ENCODE results near the gene AXIN1.

Gene AXIN1

DNA sequence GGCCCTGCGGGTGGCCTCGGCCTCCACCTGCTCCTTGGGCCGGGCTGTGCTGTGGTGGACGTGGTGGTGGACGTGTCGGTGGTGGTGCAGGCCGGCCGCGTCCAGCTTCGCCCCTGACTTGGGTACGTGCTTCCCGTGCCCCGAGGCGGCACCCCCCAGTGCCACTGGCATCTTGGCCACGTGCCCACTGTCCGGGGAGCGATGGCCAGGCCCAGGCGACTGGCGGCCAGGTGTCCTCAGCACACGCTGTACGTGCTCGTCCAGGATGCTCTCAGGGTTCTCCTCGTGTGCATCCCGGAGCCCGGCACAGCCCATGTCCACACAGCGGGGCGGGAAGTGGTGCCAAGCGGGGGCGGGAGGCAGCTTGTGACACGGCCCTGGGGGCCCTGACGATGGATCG is 54.7 kb downstream of the AXIN1 start:
- TF ChIP-seq CREB1 (IDR thresholded peaks at IDR 0.05; ENCODE audit: low read depth), result no peak
- no peak for TF ChIP-seq TEAD4 (IDR thresholded peaks at IDR 0.05)
- no peak for TF ChIP-seq EP300 (IDR thresholded peaks at IDR 0.05; ENCODE audit: borderline replicate concordance)
- TF ChIP-seq, protein P1, sequence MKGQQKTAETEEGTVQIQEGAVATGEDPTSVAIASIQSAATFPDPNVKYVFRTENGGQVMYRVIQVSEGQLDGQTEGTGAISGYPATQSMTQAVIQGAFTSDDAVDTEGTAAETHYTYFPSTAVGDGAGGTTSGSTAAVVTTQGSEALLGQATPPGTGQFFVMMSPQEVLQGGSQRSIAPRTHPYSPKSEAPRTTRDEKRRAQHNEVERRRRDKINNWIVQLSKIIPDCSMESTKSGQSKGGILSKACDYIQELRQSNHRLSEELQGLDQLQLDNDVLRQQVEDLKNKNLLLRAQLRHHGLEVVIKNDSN (IDR thresholded peaks at IDR 0.05), result no peak
- TF ChIP-seq FOXM1 (IDR thresholded peaks at IDR 0.05; ENCODE audit: borderline replicate concordance, low read depth), result no peak
- no peak for TF ChIP-seq RAD21 (IDR thresholded peaks at IDR 0.05; ENCODE audit: low read depth)
- TF ChIP-seq YY1 (IDR thresholded peaks at IDR 0.05; ENCODE audit: low read depth), result no peak
- no peak for TF ChIP-seq CEBPB (IDR thresholded peaks at IDR 0.05)
- no peak for TF ChIP-seq TAF1 (IDR thresholded peaks at IDR 0.05; ENCODE audit: low read depth)
- TF ChIP-seq, protein P2, sequence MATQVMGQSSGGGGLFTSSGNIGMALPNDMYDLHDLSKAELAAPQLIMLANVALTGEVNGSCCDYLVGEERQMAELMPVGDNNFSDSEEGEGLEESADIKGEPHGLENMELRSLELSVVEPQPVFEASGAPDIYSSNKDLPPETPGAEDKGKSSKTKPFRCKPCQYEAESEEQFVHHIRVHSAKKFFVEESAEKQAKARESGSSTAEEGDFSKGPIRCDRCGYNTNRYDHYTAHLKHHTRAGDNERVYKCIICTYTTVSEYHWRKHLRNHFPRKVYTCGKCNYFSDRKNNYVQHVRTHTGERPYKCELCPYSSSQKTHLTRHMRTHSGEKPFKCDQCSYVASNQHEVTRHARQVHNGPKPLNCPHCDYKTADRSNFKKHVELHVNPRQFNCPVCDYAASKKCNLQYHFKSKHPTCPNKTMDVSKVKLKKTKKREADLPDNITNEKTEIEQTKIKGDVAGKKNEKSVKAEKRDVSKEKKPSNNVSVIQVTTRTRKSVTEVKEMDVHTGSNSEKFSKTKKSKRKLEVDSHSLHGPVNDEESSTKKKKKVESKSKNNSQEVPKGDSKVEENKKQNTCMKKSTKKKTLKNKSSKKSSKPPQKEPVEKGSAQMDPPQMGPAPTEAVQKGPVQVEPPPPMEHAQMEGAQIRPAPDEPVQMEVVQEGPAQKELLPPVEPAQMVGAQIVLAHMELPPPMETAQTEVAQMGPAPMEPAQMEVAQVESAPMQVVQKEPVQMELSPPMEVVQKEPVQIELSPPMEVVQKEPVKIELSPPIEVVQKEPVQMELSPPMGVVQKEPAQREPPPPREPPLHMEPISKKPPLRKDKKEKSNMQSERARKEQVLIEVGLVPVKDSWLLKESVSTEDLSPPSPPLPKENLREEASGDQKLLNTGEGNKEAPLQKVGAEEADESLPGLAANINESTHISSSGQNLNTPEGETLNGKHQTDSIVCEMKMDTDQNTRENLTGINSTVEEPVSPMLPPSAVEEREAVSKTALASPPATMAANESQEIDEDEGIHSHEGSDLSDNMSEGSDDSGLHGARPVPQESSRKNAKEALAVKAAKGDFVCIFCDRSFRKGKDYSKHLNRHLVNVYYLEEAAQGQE (IDR thresholded peaks at IDR 0.05; ENCODE audit: low read depth), result no peak
- TF ChIP-seq, protein P3, sequence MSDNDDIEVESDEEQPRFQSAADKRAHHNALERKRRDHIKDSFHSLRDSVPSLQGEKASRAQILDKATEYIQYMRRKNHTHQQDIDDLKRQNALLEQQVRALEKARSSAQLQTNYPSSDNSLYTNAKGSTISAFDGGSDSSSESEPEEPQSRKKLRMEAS (IDR thresholded peaks at IDR 0.05), result no peak
- TF ChIP-seq TCF12 (IDR thresholded peaks at IDR 0.05; ENCODE audit: low read depth), result no peak
- no peak for TF ChIP-seq EGR1 (IDR thresholded peaks at IDR 0.05)
- TF ChIP-seq NFIC (IDR thresholded peaks at IDR 0.05), result no peak
- no peak for TF ChIP-seq ZBTB7A (IDR thresholded peaks at IDR 0.05; ENCODE audit: low read depth)

DNA sequence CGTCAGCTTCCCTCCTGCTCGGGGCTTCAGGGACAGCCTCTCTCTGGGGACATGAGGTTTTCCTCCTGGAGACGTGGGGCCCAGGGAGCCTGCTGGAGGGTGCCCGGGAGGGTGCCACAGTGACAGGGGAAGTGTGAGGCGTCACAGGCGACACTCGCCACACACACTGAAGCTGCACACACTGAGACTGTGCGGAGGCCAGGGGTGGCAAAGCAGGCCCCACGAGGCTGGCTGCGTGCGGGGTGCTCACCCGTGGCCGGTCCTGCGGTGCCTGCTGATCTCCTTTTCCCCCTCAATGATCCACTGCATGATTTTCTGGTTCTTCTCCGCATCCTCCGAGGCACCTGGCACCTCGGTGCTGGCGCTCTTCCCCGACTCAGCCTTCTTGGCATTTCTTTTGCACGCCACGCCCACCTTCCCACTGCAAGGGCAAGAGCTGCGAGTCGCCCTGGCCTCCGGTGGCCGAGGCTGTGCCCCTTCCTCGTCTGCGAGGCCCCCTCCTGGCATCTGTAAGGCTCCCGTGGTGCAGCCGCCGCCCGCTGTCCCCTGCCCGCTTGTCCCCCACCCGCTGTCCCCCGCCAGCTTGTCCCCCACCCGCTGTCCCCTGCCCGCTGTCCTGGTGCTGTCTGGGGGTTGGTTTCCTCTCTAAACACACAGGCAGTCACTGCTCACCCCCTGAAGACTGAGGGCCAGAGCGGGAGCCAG is 55.6 kb downstream of the AXIN1 start:
- no peak for TF ChIP-seq EGR1 (IDR thresholded peaks at IDR 0.05)
- TF ChIP-seq NFIC (IDR thresholded peaks at IDR 0.05), result no peak
- TF ChIP-seq ZBTB7A (IDR thresholded peaks at IDR 0.05; ENCODE audit: low read depth), result no peak
- no peak for TF ChIP-seq CEBPB (IDR thresholded peaks at IDR 0.05)
- TF ChIP-seq CREB1 (IDR thresholded peaks at IDR 0.05; ENCODE audit: low read depth), result no peak
- TF ChIP-seq, protein P1 (IDR thresholded peaks at IDR 0.05), result no peak
- no peak for TF ChIP-seq RAD21 (IDR thresholded peaks at IDR 0.05; ENCODE audit: low read depth)
- TF ChIP-seq TAF1 (IDR thresholded peaks at IDR 0.05; ENCODE audit: low read depth), result no peak
- TF ChIP-seq YY1 (IDR thresholded peaks at IDR 0.05; ENCODE audit: low read depth), result no peak
- no peak for TF ChIP-seq TCF12 (IDR thresholded peaks at IDR 0.05; ENCODE audit: low read depth)
- TF ChIP-seq, protein P3 (IDR thresholded peaks at IDR 0.05), result no peak
- TF ChIP-seq EP300 (IDR thresholded peaks at IDR 0.05; ENCODE audit: borderline replicate concordance), result no peak
- no peak for TF ChIP-seq FOXM1 (IDR thresholded peaks at IDR 0.05; ENCODE audit: borderline replicate concordance, low read depth)
- TF ChIP-seq, protein P2 (IDR thresholded peaks at IDR 0.05; ENCODE audit: low read depth), result no peak
- TF ChIP-seq TEAD4 (IDR thresholded peaks at IDR 0.05), result no peak

DNA sequence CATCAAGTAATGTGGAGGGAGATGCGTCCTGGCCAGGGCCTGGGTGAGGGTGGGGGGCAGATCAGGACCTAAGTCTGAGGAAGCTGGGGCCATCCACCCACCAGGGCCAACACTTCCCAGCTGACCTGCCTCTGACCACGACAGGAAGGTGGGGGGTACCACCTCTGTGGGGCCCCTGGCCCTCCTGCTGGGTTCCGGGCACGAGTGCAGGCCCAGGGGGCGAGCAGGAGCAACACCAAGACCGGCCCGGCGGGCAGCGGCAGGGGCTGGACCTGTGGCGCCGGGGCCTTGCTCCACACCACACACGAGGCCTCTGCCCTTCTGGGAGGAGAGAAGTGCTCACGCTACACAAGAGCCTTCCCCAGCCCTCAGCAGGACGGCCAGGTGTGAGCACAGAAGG is 56.2 kb downstream of the AXIN1 start:
- no peak for TF ChIP-seq CEBPB (IDR thresholded peaks at IDR 0.05)
- no peak for TF ChIP-seq YY1 (IDR thresholded peaks at IDR 0.05; ENCODE audit: low read depth)
- no peak for TF ChIP-seq EP300 (IDR thresholded peaks at IDR 0.05; ENCODE audit: borderline replicate concordance)
- TF ChIP-seq, protein P2 (IDR thresholded peaks at IDR 0.05; ENCODE audit: low read depth), result no peak
- no peak for TF ChIP-seq FOXM1 (IDR thresholded peaks at IDR 0.05; ENCODE audit: borderline replicate concordance, low read depth)
- TF ChIP-seq, protein P3 (IDR thresholded peaks at IDR 0.05), result no peak
- no peak for TF ChIP-seq TAF1 (IDR thresholded peaks at IDR 0.05; ENCODE audit: low read depth)
- TF ChIP-seq, protein P1 (IDR thresholded peaks at IDR 0.05), result no peak
- TF ChIP-seq EGR1 (IDR thresholded peaks at IDR 0.05), result no peak
- TF ChIP-seq NFIC (IDR thresholded peaks at IDR 0.05), result no peak
- no peak for TF ChIP-seq TCF12 (IDR thresholded peaks at IDR 0.05; ENCODE audit: low read depth)
- TF ChIP-seq ZBTB7A (IDR thresholded peaks at IDR 0.05; ENCODE audit: low read depth), result no peak
- no peak for TF ChIP-seq RAD21 (IDR thresholded peaks at IDR 0.05; ENCODE audit: low read depth)
- TF ChIP-seq TEAD4 (IDR thresholded peaks at IDR 0.05), result no peak
- no peak for TF ChIP-seq CREB1 (IDR thresholded peaks at IDR 0.05; ENCODE audit: low read depth)

Measured in Ishikawa (cell line).